Hematopoietic multipotent progenitor cell treated with erythropoietin and hydrocortisone succinate and interleukin-3 and kit ligand, for 17 days (in vitro differentiated cells): ENCODE measurements around the gene FDX2.
A peak's percentile ranks its signal among the peaks of the same experiment; 100 is the strongest.

Experiments
- DNase-seq: peaks from one replicate; pipeline ENCODE4 v3.0.0-alpha.2; 2015; ENCODE audit warnings: low spot score

The FDX2 gene

DNA sequence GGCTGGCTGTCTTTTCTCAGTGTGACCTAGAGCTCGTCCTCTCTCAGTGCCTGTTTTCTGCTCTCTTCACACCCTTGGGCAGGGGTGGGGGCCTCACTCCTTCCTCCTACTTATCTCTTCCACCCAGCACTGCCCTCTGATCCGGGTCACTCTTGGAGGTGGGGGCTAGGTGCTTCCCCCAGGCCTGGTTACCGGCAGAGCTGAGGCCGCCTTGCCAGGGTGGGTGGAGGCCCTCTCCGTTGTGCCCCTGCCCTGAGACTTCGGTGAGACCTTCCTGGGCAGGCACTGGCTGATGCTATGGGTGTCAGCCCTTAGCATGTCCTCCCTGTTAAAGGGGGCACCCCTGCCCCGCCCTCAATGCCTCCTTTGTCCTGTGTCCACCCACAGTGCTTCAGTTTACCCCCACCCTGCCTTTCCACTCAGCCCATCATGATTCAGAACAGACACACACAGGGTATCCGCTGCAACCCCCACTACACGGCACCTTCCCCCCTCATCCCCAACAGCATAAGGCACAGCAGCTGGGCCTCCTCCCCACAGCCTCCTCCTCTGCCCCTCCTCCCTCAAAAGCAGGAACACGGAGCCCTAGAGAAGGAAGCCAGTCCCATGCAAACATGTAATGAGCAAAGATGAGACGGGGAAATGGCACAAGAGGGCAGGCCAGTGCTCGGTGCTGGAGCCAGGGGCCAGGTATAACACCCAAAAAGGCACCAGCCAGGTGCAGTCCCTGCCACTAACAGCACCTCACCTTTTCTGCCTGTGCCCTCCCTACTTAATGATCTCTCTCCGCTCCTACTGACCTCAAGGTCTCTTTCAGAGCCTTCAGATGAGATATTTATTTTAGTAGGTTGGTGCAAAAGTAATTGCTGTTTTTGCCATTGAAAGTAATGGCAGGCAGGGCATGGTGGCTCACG is 16.0 kb downstream of the FDX2 start:
- peak; percentile 77 for DNase-seq

DNA sequence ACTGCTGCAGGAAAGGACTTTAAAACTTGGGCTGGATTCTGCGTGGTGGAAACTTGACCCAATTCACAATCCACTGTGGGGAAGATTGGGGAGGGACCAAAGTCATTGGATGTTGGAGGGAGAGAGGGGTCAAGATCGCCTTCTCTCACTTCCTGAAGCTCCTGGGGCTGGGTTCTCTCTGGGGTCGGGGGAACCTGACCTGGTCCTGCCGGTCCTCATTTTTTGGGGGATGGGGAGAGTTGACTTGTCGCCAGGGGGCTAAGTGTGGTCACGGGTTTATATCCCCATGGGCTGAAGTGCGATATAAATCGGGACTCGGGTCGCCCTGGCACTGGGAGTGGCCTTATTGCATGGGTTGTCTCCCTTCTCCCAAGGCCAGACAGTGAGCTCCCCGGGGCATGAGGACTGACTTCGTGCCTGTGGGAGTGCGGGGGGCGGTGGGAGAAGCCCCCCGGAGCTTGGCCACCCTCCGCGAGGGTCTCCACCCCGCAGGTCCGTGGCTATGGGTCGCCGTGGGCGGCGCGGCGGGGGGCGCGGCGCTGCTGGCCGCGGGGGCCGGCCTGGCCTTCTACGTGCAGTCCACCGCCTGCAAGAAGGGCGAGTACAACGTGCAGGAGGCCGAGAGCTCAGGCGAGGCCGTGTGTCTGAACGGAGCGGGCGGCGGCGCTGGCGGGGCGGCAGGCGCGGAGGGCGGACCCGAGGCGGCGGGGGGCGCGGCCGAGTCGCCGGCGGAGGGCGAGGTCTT is 19.8 kb downstream of the FDX2 start:
- no peak for DNase-seq

GRCh38 chr19:10295305-10295846 is 20.4 kb downstream of the FDX2 start:
- peak; percentile 67 for DNase-seq

DNA sequence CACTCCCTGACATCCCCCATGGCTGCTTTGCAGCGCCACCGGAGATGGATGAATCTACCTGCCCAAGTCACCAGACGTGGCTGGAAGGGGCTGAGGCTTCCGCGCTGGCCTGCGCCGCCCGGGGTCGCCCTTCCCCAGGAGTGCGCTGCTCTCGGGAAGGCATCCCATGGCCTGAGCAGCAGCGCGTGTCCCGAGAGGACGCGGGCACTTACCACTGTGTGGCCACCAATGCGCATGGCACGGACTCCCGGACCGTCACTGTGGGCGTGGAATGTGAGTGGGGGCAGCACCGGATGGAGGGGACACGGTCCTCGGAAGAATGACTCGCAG is 21.5 kb downstream of the FDX2 start:
- no peak for DNase-seq

- DNase-seq: no peak
Observed at GRCh38 chr19:10293637-10294367, 22.0 kb downstream of the FDX2 start.

DNA sequence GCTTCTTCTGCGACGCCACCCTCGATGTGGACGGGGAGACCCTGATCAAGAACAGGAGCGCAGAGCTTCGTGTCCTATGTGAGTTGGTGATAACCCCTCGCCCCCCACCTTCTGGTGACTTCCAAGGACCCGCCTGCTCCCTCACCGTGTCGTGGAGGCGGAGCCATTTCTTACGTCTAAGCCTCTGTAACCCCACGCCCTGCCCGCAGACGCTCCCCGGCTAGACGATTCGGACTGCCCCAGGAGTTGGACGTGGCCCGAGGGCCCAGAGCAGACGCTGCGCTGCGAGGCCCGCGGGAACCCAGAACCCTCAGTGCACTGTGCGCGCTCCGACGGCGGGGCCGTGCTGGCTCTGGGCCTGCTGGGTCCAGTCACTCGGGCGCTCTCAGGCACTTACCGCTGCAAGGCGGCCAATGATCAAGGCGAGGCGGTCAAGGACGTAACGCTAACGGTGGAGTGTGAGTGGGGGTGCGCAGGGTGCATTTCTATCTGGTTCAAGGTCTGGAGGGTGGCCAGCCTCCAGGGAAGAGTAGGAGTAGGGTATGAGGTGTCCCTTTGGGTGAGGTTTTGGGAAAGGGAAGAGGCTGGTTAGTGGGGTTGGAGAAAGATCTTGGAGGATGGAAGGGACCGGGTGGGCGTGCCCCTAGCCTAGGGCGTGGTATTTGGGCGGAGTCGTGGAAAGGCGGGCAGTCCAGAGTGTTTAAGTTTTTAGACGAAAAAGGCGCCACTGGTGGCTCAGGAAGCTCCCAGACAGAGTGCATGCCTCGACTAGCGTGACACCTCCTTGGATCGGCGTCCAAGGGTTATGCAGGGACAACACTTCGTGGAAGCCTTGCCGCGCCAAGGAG is 22.8 kb downstream of the FDX2 start:
- peak; percentile 50 for DNase-seq

GRCh38 chr19:10292206-10292788 is 23.5 kb downstream of the FDX2 start:
- DNase-seq: peak; percentile 95

DNA sequence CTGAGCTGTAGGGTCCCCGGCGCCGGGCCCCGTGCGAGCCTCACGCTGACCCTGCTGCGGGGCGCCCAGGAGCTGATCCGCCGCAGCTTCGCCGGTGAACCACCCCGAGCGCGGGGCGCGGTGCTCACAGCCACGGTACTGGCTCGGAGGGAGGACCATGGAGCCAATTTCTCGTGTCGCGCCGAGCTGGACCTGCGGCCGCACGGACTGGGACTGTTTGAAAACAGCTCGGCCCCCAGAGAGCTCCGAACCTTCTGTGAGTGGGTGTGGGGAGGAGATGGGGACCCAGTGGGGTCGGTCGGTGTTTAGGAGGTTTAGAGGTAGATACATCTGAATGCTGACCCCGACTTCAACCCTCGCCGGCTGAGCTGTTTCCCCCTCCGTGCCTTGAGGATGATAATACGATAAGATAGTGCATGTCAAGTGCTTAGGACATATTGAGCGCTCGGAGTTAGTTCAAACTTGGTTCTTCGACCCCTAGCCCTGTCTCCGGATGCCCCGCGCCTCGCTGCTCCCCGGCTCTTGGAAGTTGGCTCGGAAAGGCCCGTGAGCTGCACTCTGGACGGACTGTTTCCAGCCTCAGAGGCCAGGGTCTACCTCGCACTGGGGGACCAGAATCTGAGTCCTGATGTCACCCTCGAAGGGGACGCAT is 24.1 kb downstream of the FDX2 start:
- DNase-seq: no peak

DNA sequence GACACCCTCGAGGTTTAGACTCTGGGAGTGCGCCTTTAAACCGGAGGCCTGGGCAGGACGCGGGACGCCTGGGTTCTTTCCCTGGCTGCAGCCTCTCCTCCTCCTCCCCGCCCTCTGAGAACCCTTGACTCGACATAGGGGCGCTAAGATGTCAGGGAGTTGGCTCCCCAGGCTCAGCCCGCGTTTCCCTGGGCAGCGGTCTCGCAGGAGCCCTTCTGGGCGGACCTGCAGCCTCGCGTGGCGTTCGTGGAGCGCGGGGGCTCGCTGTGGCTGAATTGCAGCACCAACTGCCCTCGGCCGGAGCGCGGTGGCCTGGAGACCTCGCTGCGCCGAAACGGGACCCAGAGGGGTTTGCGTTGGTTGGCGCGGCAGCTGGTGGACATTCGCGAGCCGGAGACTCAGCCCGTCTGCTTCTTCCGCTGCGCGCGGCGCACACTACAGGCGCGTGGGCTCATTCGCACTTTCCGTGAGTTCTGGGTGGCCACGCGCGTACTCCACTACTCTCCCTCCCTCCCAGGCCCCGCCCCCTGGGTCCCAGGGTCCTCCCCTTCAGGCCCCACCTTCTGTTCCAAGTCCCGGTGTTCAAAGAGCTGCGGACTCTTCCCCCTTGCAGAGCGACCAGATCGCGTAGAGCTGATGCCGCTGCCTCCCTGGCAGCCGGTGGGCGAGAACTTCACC is 24.8 kb downstream of the FDX2 start:
- peak; percentile 83 for DNase-seq

GRCh38 chr19:10290357-10290875 is 25.4 kb downstream of the FDX2 start:
- DNase-seq: no peak

DNA sequence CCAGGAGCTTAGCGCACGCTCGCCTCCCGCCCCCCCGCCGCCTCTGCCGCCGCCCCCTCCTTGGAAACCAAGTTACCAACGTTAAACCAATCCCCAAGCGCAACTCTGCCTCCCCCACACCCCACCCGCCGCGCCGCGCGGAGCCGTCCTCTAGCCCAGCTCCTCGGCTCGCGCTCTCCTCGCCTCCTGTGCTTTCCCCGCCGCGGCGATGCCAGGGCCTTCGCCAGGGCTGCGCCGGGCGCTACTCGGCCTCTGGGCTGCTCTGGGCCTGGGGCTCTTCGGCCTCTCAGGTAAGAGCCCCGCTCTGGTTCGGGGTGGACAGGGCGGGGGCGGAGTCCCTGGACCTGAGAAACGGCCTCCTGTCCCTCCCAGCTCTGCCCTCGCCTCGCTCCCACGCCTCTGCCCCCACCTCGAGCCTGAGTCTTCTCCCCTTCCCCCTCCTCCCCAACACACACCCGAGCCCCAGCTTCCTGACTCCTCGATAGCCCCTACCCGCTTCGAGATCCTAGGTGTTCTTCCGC is 25.9 kb downstream of the FDX2 start, which contains the start of gene ICAM5:
Gene ICAM5 (plus strand): TSS at position 117 of the 521 bp plus-strand sequence. CDS start 92 bp downstream, at position 209.
- no peak for DNase-seq

DNA sequence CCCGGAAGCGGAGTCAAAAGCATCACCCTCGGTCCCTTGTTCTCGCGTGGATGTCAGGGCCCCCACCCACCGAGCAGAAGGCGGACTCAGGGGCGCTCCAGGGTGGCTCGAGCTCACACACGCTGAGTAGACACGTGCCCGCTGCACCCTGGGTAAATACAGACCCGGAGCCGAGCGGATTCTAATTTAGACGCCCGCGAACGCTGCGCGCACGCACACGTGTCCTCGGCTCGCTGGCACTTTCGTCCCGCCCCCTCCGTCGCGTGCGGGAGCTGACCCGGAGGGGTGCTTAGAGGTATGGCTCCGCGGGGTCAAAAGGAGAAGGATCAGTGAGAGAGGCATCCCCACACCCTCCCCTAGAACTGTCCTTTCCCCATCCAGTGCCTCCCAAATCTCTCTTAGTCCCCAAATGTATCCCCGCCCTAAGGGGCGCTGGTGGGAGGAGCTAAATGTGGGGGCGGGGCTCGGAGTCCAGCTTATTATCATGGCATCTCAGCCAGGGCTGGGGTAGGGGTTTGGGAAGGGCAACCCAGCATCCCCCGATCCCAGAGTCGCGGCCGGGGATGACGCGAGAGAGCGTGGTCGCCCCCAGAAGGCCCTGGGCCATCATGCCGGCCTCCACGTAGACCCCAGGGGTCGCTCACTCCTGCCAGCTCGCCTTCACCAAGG is 26.5 kb downstream of the FDX2 start:
- DNase-seq: peak; percentile 82

DNA sequence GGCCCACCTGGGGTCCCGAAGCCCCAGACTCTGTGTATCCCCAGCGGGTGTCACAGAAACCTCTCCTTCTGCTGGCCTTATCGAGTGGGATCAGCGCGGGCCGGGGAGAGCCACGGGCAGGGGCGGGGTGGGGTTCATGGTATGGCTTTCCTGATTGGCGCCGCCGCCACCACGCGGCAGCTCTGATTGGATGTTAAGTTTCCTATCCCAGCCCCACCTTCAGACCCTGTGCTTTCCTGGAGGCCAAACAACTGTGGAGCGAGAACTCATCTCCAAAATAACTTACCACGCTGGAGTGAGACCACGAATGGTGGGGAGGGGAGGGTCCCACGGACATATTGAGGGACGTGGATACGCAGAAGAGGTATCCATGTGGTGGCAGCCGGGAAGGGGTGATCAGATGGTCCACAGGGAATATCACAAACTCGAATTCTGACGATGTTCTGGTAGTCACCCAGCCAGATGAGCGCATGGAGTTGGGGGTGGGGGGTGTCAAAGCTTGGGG is 27.1 kb downstream of the FDX2 start:
- DNase-seq: peak; percentile 86

GRCh38 chr19:10286803-10287737 is 28.7 kb downstream of the FDX2 start, which contains the start of gene ICAM4:
Gene ICAM4 (plus strand): TSS chr19:10286955. CDS start chr19:10287013, 58 bp downstream.
- DNase-seq: peak; percentile 85

GRCh38 chr19:10285393-10285792 is 30.4 kb downstream of the FDX2 start:
- DNase-seq: no peak

DNA sequence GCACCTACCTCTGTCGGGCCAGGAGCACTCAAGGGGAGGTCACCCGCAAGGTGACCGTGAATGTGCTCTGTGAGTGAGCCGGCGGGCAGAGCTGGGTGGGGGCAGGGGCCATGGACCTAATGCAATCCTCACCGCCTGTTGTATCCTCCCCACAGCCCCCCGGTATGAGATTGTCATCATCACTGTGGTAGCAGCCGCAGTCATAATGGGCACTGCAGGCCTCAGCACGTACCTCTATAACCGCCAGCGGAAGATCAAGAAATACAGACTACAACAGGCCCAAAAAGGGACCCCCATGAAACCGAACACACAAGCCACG is 30.9 kb downstream of the FDX2 start:
- no peak for DNase-seq
